HTR-8/SVneo (cell line): ENCODE results near the gene STARD3.
"Not testable (repeated sequence)": the region's sequence is repeated elsewhere in the genome, so short reads cannot be mapped to it uniquely, and the experiment has no call there.

Source experiments
- DNase-seq: peaks from one replicate; pipeline ENCODE4 v3.0.0; 2011; ENCODE audit warnings: low spot score, mixed read lengths; ENCODE audit not compliant: insufficient read length
- FAIRE-seq: peaks from 2 replicates; lab custom pipeline; 2011; peaks lifted over from hg19 to GRCh38; lab: Jason Lieb, UNC

STARD3 gene

DNA sequence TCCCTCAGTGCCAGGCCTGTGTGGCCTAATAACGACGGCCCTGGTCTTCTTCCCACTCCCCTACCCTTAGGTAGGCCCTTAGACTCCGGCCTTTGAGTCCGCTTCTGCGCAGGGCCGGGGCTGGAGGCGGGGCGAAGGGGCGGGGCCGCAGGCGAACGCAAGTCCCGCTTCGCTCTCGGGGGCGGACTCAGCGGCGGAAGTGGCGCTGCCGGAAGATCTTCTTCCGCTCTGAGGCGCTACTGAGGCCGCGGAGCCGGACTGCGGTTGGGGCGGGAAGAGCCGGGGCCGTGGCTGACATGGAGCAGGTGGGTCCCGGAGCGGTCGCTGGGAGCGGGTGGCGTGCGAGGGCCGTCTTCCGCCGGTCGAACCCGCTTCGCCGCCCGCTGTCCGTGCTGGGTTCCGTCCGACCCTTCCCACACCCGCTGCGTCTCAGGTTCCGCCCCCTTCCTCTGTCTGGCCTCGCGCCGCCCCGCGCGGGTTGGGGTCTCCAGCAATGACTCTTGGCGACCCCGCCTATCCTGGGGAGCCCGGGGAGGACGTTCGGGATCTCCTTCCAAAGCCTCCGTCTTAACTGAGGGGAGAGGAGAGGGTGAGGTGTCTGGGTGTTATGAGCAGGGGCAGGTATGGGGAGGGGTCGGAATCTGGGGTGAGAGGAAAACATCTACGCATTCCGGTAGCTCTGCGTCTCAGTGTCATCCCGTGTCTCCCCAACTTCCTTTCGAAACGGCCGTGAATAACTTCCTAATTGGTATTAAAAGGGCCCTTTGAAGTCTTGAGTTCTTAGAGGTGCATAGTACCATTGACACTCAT lies at the start of gene STARD3:
Gene STARD3, plus strand, starts transcription at position 218 of the 810 bp plus-strand sequence. CDS start 16,388 bp downstream, outside the sequence.
- DNase-seq (peak; percentile 96), FAIRE-seq (peak; percentile 96)

DNA sequence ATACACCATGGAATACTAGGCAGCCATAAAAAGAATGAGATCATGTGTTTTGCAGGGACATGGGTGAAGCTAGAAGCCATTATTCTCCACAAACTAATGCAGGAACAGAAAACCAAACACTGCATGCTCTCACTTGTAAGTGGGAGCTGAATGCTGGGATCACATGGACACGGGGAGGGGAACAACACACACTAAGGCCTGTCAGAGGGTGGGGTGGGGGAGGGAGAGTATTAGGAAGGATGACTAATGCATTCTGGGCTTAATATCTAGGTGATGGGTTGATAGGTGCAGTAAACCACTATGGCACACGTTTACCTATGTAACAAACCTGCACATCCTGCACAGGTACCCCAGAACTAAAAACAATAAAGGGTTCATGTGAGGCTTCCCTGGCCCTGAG lies 46.8 kb upstream of the STARD3 start:
- peak; percentile 51 for FAIRE-seq

DNA sequence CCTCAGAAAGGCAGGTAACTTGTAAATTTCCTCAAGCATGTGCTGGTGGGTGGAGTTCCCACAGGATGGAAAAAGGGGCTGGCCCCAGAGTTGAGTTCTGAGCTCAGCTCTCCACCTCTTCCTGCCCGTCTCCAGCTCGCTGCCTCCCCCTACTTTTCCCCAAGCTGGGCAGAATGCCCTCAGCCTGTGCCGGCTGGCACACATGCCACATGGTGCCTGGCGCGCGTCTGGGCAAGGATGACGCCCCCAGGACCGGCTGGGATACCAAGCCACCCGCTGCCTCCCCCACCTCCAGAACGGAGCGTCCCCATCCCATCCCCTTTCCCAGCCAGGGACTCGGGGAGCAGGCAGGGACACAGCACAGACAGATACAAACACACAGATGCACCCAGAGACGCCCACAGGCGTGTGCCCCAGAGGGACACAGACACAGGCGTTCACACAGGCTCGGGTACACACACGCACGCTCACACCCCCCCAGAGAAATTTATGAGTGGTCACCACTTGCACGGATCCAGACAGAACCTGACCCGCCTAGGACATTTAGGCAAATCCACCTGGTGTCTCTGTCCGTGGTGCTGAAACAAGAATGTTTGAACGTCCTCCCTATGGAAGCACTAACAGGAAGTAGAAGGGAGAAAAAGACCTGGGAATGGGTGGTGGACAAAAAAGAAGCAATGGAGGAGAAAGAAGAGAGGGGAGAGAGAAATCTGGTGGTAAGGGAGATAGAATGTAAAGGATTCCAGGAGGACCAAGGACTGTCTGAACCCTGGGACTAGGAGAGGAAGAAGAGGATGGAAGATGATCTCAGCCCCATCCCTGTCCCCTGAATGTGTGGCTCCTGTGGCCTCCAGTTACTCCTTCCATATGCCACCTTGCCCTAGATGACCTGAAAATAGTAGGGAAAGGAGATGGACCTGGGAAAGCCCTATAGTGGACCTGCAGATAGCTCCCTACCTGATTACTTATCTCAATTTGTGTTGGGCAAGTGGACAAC lies 44.7 kb upstream of the STARD3 start:
- FAIRE-seq (no peak), DNase-seq (peak; percentile 64)

More for the DNA sequence above, 46.8 kb upstream of the STARD3 start:
- not testable (repeated sequence) for DNase-seq

DNA sequence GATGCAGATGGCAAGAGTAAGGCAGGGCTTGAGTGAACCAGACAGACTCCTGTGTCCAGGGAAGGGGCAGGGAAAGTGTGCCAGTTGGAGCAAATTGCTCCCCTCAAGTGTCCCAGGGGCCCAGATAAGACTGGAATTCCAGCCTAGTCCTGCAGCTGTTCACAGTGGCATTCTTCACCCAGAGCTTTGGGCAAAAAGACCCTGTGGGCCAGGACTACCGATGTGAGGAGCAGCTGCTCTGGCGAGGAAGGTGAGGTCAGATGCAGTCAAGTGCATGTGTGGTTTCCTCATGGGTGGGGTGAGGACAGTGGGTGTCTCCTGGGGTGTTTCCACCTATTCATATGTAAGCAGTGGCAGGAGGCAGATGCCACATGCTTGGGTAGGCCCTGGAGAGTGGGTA lies 43.6 kb upstream of the STARD3 start:
- no peak for FAIRE-seq
- no peak for DNase-seq

DNA sequence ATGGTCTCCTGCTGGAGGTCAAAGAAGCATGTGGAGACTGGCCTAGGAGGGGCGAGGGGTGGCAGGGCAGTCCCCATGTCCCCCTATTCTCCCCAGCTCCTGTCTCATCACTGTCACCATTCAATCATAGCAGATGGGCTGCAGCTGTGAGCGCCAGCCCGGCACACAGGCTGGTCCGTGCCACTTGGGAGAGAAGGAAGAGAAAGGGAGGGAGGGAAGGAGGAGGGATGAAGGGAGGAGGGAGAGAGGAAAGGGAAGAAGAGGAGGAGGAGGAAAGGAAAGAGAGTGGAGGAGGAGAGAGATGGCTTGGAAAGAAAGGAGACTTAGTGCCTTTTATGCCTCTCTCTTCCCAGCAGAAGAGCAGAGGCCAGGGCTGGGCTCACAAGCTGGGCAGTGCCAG lies 41.6 kb upstream of the STARD3 start:
- FAIRE-seq (no peak), DNase-seq (no peak)

DNA sequence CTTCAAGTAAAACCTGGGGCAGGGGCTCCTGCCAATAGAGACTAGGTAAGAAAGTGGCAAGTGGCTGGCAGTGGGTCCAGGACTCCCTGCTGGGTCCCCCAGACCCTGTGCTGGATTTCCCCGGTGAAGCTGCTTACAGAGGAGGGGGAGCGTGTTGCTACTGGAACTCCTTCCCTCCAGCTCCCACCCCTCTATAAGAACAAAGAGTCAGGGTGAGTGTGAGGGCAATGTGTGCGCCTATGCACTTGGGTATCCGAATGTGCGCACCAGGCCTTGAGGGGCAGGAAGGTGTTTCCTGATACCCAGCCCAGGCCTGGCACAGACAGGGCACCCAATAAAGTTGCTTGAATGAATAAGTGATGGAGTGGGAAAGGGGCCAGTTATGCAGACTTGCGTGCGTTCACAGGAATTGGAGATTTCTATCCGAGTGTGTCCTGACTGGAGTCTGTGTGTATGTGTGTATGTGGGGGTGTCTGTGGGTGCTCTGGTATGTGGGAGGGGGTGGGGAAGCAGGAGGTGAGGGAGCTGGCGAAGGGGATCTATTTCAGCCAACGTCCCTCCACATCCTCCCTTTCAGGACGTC lies 40.9 kb upstream of the STARD3 start:
- FAIRE-seq = no peak

DNA sequence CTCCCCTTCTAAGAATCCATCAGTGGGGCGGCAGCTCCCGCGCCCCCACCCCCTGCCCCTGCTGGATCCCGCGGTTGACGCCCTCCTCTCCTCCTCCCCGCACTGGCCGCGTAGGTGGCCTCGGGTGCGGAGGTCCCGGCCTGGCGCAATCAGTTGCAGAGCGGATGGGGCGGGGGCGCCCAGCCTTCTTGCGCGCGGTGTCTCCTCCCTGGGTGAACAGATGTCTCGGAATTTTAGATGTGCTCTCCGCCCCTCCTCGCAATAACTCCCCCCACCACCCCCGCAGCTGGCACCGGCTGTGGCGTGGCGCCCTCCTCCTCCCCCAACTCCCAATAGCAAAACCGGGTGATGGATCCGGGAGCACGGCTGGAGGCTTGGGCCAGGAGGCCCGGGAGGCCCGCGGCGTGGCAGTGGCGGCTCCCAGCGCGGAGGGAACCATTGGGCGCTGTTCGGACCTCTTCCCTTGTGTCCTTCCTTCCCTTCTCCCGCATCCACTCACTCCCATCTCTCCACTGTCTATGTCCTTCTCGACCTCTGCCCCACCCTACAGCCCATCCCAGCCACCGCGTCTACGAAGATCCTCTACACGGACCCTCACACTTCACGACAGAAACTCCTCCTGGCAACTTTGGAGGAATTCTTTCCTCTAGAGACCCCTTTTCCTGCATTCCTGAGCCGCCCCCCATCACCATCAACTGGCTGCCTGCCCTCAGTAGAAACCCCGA lies 40.2 kb upstream of the STARD3 start:
- DNase-seq (no peak), FAIRE-seq (no peak)

More for the DNA sequence above, 40.9 kb upstream of the STARD3 start:
- DNase-seq = no peak

DNA sequence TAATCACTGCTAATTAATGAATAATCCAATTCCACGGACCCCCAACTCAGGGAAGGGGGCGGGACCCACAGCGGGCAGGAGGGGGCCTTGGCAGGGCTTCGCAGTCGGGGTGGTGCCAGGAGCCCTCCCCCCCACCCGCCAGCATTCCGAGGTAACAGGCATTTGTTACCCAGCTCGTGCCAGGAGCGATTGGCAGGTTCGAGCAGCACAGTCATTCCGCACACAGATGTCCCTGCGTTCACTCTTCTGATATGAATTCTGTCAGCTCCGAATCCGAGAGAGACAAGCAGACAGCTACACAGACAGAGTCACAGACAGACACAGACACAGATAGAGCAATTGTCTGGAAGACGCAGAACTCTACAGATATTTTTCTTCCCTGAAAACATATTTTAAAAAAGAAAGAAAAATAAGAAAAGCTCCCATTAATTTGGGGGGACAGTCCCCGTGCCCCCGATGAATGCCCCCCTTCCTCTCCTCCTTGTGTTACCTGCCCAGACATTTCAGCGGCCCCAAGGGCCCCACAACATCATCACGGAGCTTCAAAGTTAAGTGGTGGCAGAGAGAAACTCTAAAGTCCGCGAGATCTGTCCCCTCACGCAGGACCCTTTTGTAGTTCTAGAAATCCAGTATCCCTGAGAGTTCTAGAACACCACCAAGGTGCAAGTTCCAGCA lies 39.4 kb upstream of the STARD3 start:
- DNase-seq = no peak
- no peak for FAIRE-seq

DNA sequence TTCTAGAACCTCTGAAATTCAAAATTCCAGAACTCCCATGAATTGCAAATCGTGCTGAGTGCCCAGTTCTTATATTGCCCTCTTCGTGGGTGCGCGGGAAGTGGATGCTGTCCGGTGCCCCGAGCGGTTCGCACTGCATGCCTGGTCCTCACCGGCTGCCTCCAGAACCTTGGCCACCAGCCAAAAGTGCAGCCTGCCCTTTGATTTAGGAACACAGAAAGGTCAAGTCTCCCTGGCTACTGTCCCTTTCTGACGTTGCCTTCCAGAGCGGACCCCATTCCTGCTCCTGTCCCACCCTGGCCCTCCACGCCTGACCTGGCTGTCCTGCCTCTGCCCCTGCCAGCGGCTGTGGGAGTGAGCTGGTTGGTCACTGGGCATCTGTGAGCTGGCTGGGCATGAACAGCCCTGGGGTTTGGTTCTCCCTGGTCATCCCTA lies 38.9 kb upstream of the STARD3 start:
- DNase-seq = no peak

DNA sequence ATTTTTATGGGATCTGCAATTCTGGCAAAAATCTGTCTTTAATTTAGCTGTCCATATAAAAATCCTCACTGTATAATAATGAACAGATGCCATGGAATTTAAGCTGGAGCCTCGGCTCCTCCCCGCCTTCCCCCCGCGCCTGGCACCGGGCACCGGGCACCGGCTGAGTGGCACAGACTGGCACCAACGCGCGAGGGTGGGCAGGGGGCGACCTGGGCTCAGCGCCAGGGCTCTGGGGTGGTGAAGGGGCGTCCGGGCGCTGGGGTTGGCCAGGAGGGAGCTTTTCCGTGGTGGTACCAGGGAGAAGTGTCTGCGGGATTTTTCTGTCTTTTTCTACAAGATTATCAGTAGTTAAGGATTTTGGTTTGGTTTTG lies 38.3 kb upstream of the STARD3 start:
- DNase-seq = no peak
- no peak for FAIRE-seq

More for the DNA sequence above, 38.9 kb upstream of the STARD3 start:
- FAIRE-seq = no peak

DNA sequence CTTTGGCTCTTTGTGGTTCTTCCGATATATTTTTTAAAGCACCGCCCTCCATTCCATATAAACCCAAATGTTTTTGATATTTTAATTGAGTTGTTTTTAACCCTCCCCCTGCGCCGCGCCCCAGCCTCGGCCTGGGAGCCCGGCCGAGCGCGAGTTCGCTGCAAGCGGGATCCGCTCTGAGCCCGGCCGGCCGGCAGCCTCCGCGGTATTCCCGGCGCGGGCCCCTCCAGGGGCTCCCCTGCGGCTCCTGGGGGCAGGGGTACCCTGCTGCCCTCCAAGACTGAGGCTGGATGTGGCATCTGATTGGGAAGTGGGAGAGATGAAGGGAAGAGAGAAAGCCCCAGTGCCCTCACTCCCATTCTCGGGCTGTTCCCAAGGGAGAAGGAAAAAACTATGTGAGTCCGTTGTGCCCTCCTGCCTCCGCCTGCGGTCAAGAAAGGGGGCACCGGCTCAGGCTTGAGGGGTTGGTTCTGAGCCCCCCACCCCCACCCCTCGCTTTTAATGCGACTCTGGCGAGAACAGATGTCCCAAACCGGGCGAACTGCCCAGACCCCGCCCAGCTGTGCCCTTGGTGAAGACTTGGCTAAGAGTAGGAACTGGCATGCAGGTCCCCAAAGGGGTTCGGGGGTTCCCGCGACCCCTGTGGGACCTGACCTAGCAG lies 37.8 kb upstream of the STARD3 start:
- FAIRE-seq = no peak
- DNase-seq = no peak

DNA sequence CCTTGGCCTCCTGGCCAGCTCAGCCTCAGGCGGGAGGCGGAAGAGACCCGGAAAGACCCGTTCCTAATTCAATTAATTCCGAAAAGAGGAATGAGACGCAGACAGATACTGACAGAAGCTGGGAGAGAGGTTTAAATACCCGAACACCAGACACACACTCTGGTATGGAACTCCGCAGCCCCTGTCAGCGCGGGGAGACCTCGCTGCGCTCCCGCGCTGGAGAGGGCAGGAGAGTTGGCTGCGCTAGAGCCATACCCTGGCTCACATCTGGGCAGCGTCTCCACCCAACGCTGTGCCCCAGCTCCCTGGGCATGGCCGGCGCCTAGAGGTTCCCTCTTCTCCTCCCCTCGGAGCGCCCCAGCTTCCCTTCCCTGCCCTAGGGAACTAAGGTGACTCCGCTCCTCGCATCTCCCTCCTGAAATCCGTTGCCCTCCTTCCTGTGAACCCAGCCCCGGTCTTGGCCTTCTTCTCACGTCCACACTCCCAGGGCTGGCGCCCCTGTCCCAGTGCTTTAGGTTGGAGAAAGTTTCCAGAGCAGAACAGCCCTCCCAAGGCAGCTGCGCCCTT lies 37.2 kb upstream of the STARD3 start:
- DNase-seq (no peak), FAIRE-seq (no peak)

DNA sequence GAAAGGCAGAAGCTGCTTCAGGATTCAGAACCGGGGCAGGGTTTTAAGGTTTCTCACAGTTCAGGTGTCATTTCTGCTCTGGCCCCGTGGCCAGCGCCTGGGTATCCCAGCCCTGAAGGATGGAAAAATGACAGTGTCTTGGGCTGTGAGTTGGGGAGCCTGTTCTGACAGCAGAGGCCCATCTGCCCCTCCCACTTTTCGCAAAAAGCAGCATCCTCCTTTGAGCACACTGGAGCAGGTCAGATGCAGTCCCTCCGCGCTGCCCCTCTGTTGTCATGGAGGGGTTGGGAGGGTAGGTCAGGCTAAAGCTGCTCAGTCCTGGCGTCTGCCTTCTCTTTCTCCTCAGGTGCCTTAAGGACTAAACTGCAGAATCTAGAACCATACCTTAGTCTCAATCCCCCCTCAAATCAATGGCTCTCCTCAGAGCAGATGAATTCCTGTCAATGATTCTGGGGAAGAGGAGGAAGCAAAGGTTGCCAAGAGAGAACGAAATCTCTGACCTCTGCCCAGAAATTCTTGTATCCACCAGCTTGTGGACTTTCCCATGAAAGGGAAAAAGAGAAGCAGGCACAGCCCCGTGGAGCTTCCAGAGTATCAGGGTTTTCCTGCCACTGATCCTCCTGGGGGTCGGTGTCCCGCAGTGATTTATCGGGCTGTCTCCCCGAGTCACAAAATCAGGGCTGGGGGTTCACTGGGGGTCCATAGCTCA lies 36.5 kb upstream of the STARD3 start:
- no peak for DNase-seq

DNA sequence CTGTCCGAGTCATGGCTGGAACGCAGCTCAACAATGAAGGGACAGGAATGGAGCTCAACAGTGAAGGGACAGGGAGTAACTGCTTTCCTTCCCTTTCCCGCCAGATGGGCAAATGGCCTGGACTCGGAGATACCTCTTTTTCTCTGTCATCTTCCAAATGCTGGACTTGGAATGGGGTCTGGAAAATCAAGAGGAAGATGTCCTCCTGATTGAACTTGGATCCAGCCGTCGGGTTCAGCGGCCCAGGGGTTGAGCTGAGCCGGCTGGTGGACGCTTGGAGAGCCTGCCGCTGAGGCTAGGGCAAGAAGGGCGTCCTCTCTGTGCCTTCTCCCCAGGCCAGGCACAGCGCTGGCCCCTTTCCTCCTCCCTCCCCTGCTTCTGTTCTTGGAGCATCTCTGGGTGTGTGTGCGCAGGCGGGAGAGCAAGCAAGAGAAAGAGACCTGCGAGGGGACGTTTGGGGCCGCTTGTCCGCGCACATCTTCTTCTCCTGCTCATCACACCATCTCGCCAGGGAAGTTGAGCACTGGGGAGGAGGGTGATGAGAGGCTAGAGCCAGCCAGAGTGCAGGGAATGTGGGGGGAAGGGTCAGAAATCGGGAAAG lies 35.8 kb upstream of the STARD3 start:
- DNase-seq (no peak), FAIRE-seq (no peak)

More for the DNA sequence above, 36.5 kb upstream of the STARD3 start:
- no peak for FAIRE-seq

DNA sequence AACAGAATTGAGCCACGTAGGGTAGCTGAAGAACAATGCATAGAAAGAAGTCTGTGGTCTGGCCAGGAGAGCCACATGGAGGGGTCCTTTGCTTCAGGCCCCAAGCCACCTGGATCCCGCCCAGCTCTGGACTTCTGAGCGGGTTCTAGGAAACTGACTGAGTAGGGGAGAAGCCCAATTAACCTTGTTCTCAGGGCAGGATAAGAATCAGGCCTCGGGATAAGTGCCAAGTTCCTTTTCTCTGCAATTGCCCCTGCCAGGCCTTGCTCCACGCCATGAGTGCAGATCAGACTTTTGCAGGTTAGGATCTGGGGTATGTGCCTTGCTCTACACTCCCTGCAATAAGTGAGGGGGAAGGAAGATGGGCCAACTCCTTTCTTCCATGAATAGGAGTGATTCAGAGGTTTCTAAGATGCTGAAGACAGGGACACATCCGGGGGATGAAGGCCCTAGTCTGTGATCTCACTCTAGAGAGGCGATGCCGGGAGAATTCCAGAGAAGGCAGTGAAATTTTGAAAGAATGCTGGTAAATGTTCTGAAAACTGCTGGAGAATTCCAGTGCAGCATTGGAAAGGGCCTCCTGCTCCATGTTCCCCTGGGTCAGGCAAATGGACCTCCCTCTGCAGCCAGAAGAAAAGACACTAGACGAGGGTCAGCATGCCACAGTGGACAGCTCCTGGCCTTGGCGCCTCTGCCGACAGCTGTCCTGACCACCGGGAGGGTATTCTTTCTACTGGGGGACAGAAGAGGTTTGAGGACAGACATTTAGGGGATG lies 35.0 kb upstream of the STARD3 start:
- DNase-seq (no peak), FAIRE-seq (no peak)

DNA sequence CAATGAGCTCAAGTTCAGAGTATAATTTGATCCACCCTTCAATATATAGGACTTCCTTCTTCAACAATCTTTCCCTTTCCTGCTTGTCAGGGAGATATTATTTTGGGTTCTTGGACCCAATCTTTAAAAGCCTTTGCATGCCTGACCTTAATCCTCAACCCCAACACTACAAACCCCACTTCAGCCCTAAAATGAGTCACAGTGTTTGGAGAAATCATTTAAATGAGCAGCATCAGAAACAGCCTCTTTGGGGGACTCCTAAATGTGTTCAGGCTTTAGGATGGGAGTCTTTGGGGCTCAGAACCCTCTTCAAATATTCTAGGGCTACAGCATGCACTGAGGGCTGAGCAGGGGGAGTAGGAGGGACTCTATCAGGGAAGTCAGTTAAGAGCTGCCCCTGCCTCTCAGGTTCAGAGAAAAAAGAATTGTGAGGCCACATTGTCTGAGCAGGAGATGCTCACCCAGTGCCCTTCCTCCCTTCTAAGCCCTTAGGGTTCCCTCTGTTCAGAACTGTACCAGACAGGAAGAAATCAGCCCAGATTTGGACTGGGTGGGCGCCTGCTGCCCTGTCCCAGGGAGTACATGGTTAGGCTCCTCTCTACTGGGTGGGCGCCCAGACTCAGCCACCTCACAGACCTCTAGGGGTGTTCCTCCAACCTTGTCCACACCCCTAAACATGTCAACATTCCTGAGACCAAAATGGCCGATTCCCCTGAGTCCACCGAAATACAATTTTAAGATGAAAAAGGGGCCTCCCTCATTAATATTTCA lies 34.2 kb upstream of the STARD3 start:
- no peak for FAIRE-seq
- no peak for DNase-seq
